K562 (cell line): ENCODE results near the gene PARD3B.

Source experiments
- CTCF ChIP-seq, 3 experiments: IDR thresholded peaks in 2 of 3; conservative IDR thresholded peaks in 1 of 3; 2 replicates each; pipeline ENCODE4 v1.5.1; 2011 to 2012; ENCODE audit warnings: low read length in 3 of 3, mild to moderate bottlenecking in 3 of 3, control low read depth in 2 of 3, improper control_type of control experiment in 1 of 3, inconsistent platforms in 1 of 3, low read depth in 1 of 3, mixed read lengths in 1 of 3, moderate library complexity in 1 of 3; ENCODE audit not compliant: insufficient read depth in 2 of 3
- NBN ChIP-seq: fragments of 450-650 bp; IDR thresholded peaks from 2 replicates; pipeline ENCODE4 v1.6.1; 2016; ENCODE audit warnings: low read depth, mild to moderate bottlenecking
- POLR2A ChIP-seq: fragments of 450-650 bp; conservative IDR thresholded peaks from 2 replicates; pipeline ENCODE4 v1.6.1; 2016
- SMAD4 ChIP-seq: fragments of 250-450 bp; sonication (Bioruptor Pico); conservative IDR thresholded peaks from 2 replicates; pipeline ENCODE4 v1.8.0; 2021; ENCODE audit warnings: inconsistent platforms, mild to moderate bottlenecking, moderate library complexity
- SP1 ChIP-seq: sonication (generic); formaldehyde crosslinking; IDR thresholded peaks from 2 replicates; pipeline ENCODE4 v1.8.1; 2022; ENCODE audit warnings: mild to moderate bottlenecking, missing genetic modification reagents
- SRSF1 ChIP-seq: fragments of 200-400 bp; formaldehyde crosslinking; IDR thresholded peaks from 2 replicates; pipeline ENCODE4 v1.6.1; 2017; ENCODE audit warnings: mild to moderate bottlenecking, low read depth, low read length, moderate library complexity
- ZNF274 ChIP-seq: IDR thresholded peaks from 2 replicates; pipeline ENCODE4 v1.6.1; 2011; ENCODE audit warnings: low read depth, mild to moderate bottlenecking, low read length, moderate library complexity, borderline replicate concordance

- TF ChIP-seq NBN (no peak), SRSF1 (no peak), CTCF (IDR thresholded peaks at IDR 0.05 in 2 of 3, conservative IDR thresholded peaks at IDR 0.05 in 1 of 3; ENCODE audit: insufficient read depth in 2 of 3, low read depth in 1 of 3, low read length in 3 of 3) (no peak), POLR2A (no peak), SP1 (CRISPR knock-in tag) (no peak), SMAD4 (no peak), ZNF274 (no peak)
Measured at GRCh38 chr2:204794624-204795023, 249.3 kb downstream of the PARD3B start.
